NB4 (cell line): ENCODE results near the gene SMYD3.

ENCODE experiments used
- DNase-seq: peaks from one replicate; pipeline ENCODE4 v3.0.0; 2010; ENCODE audit warnings: low read depth
- H3K4me3 ChIP-seq: one replicate; pipeline ENCODE4 v1.5.1; 2011; ENCODE audit warnings: mild to moderate bottlenecking, low read depth, low read length, moderate library complexity
- CTCF ChIP-seq: IDR thresholded peaks from one replicate; pipeline ENCODE4 v1.5.1; 2012; ENCODE audit warnings: low read depth, low read length
- MAX ChIP-seq: IDR thresholded peaks from 2 replicates; pipeline ENCODE4 v1.6.1; 2011; ENCODE audit warnings: low read depth, low read length
- MYC ChIP-seq: IDR thresholded peaks from 2 replicates; pipeline ENCODE4 v1.6.1; 2011; ENCODE audit warnings: low read depth, low read length
- POLR2A ChIP-seq: IDR thresholded peaks from 2 replicates; pipeline ENCODE4 v1.6.1; 2011; ENCODE audit warnings: mild to moderate bottlenecking; ENCODE audit not compliant: insufficient read length; ENCODE audit errors: extremely low read depth

SMYD3 gene

GRCh38 chr1:246291127-246291526 lies 216.0 kb downstream of the SMYD3 start:
- H3K4me3 ChIP-seq: no peak overlapping the region
- TF ChIP-seq POLR2A (no peak), MAX (no peak), CTCF (no peak), MYC (no peak)
- no peak for DNase-seq

- H3K4me3 ChIP-seq: no peak overlapping the region
- TF ChIP-seq MAX (no peak), POLR2A (no peak), MYC (no peak), CTCF (no peak)
- peak; percentile 12 for DNase-seq
These were observed 223.2 kb downstream of the SMYD3 start for GRCh38 chr1:246283771-246284410.

- TF ChIP-seq CTCF: no peak
- H3K4me3 ChIP-seq: no peak overlapping the region
- DNase-seq: no peak
These were observed 225.4 kb downstream of the SMYD3 start for GRCh38 chr1:246281639-246282038.

GRCh38 chr1:246281195-246281594 lies 225.9 kb downstream of the SMYD3 start:
- TF ChIP-seq MAX (no peak), CTCF (no peak), MYC (no peak), POLR2A (no peak)
- H3K4me3 ChIP-seq: no peak overlapping the region
- no peak for DNase-seq

GRCh38 chr1:246280551-246280950 lies 226.5 kb downstream of the SMYD3 start:
- TF ChIP-seq CTCF (peak; percentile 24), MYC (no peak), MAX (no peak), POLR2A (no peak)
- no peak overlapping the region for H3K4me3 ChIP-seq
- peak; percentile 60 for DNase-seq

GRCh38 chr1:246279402-246279801 lies 227.7 kb downstream of the SMYD3 start:
- peak; percentile 46 for DNase-seq
- TF ChIP-seq MAX (no peak), MYC (no peak), CTCF (no peak), POLR2A (no peak)
- no peak overlapping the region for H3K4me3 ChIP-seq
